Measurements from ENCODE around the gene USP48.

GRCh38 chr1:21761052-21761451 lies 21.9 kb downstream of the USP48 start:
- no peak for TF ChIP-seq ELF4 (IDR thresholded peaks at IDR 0.05)
- TF ChIP-seq FOXM1 (IDR thresholded peaks at IDR 0.05; ENCODE audit: borderline replicate concordance): no peak
- no peak for TF ChIP-seq FOXA1 (IDR thresholded peaks at IDR 0.05)
- no peak for TF ChIP-seq BHLHE40 (IDR thresholded peaks at IDR 0.05; ENCODE audit: borderline replicate concordance)
- no peak for TF ChIP-seq SP1 (IDR thresholded peaks at IDR 0.05)
